SK-N-SH treated with all-trans-retinoic acid at 6 μM for 48 hours (cell line): ENCODE data around the gene ME3.

Source experiments
- ATAC-seq: fragments of 200-7000 bp; cut with Tn5 transposase; 3 replicates; pipeline ENCODE4 v1.9.1; 2020; ENCODE audit warnings: mild to moderate bottlenecking, moderate library complexity
- ARNTL ChIP-seq: fragments of 450-650 bp; formaldehyde crosslinking; IDR thresholded peaks from 2 replicates; pipeline ENCODE4 v1.5.0; 2020; ENCODE audit warnings: low read depth, mild to moderate bottlenecking, moderate library complexity, borderline replicate concordance
- BACH2 ChIP-seq: fragments of 250-450 bp; sonication (Bioruptor Pico); IDR thresholded peaks from 2 replicates; pipeline ENCODE4 v1.9.0; 2021; ENCODE audit warnings: mild to moderate bottlenecking, borderline replicate concordance
- CSDC2 ChIP-seq: fragments of 250-450 bp; sonication (Bioruptor Pico); IDR thresholded peaks from 2 replicates; pipeline ENCODE4 v1.5.0; 2020; ENCODE audit warnings: mild to moderate bottlenecking, moderate library complexity
- ESRRG ChIP-seq: fragments of 250-450 bp; sonication (Bioruptor Pico); IDR thresholded peaks from 2 replicates; pipeline ENCODE4 v1.6.1; 2021; ENCODE audit warnings: mild to moderate bottlenecking
- GLIS3 ChIP-seq: fragments of 250-450 bp; sonication (Bioruptor Pico); IDR thresholded peaks from 2 replicates; pipeline ENCODE4 v1.5.0; 2020; ENCODE audit warnings: mild to moderate bottlenecking, moderate library complexity
- ISL1 ChIP-seq: fragments of 250-450 bp; sonication (Bioruptor Pico); IDR thresholded peaks from 2 replicates; pipeline ENCODE4 v2.1.2; 2022; ENCODE audit warnings: mild to moderate bottlenecking, moderate library complexity
- PPARA ChIP-seq: fragments of 250-450 bp; sonication (Bioruptor Pico); IDR thresholded peaks from 2 replicates; pipeline ENCODE4 v1.5.0; 2020; ENCODE audit warnings: mild to moderate bottlenecking, borderline replicate concordance
- RARB ChIP-seq: fragments of 250-450 bp; sonication (Bioruptor Pico); IDR thresholded peaks from 2 replicates; pipeline ENCODE4 v1.8.0; 2021; ENCODE audit warnings: mild to moderate bottlenecking, moderate library complexity
- SNAI2 ChIP-seq: fragments of 250-450 bp; sonication (Bioruptor Pico); IDR thresholded peaks from 2 replicates; pipeline ENCODE4 v1.5.0; 2020; ENCODE audit warnings: mild to moderate bottlenecking, moderate library complexity
- TCF4 ChIP-seq: fragments of 250-450 bp; sonication (Bioruptor Pico); IDR thresholded peaks from 2 replicates; pipeline ENCODE4 v1.8.0; 2021; ENCODE audit warnings: mild to moderate bottlenecking, moderate library complexity, borderline replicate concordance
- TOX ChIP-seq: fragments of 250-450 bp; sonication (Bioruptor Pico); IDR thresholded peaks from 2 replicates; pipeline ENCODE4 v1.8.0; 2021; ENCODE audit warnings: mild to moderate bottlenecking, moderate library complexity, borderline replicate concordance
- ZFP3 ChIP-seq: fragments of 250-450 bp; sonication (Bioruptor Pico); IDR thresholded peaks from 2 replicates; pipeline ENCODE4 v1.5.0; 2020; ENCODE audit warnings: mild to moderate bottlenecking, moderate library complexity
- ZFP30 ChIP-seq: fragments of 450-650 bp; formaldehyde crosslinking; IDR thresholded peaks from 2 replicates; pipeline ENCODE4 v1.5.0; 2022; ENCODE audit warnings: mild to moderate bottlenecking, moderate library complexity
- ZNF565 ChIP-seq: fragments of 450-650 bp; formaldehyde crosslinking; conservative IDR thresholded peaks from 2 replicates; pipeline ENCODE4 v1.5.0; 2020; ENCODE audit warnings: low read depth, mild to moderate bottlenecking, moderate library complexity
- ZNF70 ChIP-seq: fragments of 450-650 bp; formaldehyde crosslinking; IDR thresholded peaks from 2 replicates; pipeline ENCODE4 v1.5.0; 2020; ENCODE audit warnings: mild to moderate bottlenecking, moderate library complexity
- ZNF8 ChIP-seq: fragments of 450-650 bp; formaldehyde crosslinking; IDR thresholded peaks from 2 replicates; pipeline ENCODE4 v1.5.0; 2020; ENCODE audit warnings: mild to moderate bottlenecking, moderate library complexity
- TF ChIP-seq, protein P1 (sequence below): fragments of 250-450 bp; sonication (Bioruptor Pico); IDR thresholded peaks from 2 replicates; pipeline ENCODE4 v1.5.1; 2021; ENCODE audit warnings: mild to moderate bottlenecking, moderate library complexity
- TF ChIP-seq, protein P2 (sequence below): fragments of 250-450 bp; sonication (Bioruptor Pico); IDR thresholded peaks from 2 replicates; pipeline ENCODE4 v1.8.0; 2020; ENCODE audit warnings: mild to moderate bottlenecking, moderate library complexity, borderline replicate concordance
- TF ChIP-seq, protein P3 (sequence below): fragments of 250-450 bp; sonication (Bioruptor Pico); IDR thresholded peaks from 2 replicates; pipeline ENCODE4 v1.8.0; 2021; ENCODE audit warnings: low read depth, mild to moderate bottlenecking, moderate library complexity, borderline replicate concordance
- TF ChIP-seq, protein P4 (sequence below): fragments of 250-450 bp; sonication (Bioruptor Pico); IDR thresholded peaks from 2 replicates; pipeline ENCODE4 v1.5.0; 2020; ENCODE audit warnings: mild to moderate bottlenecking, moderate library complexity

The ME3 gene

DNA sequence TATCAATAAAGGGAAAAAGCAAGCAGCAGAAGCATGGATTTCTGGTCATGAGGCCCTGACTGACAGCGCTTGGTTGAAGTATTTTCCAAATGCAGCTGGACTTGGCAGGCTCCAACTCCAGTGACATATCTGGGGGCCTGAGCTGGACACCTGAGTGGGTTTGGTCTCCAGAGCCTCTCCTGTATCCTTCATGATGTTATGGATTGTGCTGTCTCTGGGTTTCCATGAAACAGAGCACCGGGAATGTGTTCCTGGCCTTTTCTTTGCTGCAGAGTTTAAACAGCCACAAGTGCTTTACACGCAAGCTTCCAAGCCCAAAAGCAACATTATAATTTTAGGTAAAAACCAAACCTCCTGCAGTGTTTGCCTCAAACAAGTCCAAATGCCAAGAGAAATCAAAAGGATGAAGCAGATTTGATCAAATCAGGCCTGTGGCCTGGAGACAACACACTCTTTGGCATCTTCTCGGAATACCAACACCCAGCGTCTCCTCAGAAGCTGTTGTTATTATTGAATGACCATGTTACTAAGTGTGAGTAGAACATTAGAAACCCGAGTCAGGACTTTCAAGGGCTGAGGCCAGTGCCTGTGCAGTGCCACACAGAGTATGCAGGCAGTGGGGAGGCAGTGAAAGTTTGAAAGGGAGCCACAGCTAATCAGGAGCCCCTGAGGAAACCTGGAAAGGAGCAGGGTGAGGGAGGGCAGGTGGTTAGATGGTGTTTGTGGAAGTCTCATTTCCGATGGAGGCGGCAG lies 42.0 kb downstream of the ME3 start:
- no peak for ATAC-seq
- no peak for TF ChIP-seq ZNF565 (CRISPR knock-in tag)
- TF ChIP-seq SNAI2 (CRISPR knock-in tag) = no peak
- TF ChIP-seq, protein P1, sequence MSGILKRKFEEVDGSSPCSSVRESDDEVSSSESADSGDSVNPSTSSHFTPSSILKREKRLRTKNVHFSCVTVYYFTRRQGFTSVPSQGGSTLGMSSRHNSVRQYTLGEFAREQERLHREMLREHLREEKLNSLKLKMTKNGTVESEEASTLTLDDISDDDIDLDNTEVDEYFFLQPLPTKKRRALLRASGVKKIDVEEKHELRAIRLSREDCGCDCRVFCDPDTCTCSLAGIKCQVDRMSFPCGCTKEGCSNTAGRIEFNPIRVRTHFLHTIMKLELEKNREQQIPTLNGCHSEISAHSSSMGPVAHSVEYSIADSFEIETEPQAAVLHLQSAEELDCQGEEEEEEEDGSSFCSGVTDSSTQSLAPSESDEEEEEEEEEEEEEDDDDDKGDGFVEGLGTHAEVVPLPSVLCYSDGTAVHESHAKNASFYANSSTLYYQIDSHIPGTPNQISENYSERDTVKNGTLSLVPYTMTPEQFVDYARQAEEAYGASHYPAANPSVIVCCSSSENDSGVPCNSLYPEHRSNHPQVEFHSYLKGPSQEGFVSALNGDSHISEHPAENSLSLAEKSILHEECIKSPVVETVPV (CRISPR knock-in tag) = no peak
- no peak for TF ChIP-seq ZFP30
- no peak for TF ChIP-seq GLIS3 (CRISPR knock-in tag)
- no peak for TF ChIP-seq ESRRG
- TF ChIP-seq BACH2 (CRISPR knock-in tag) = no peak
- TF ChIP-seq, protein P2, sequence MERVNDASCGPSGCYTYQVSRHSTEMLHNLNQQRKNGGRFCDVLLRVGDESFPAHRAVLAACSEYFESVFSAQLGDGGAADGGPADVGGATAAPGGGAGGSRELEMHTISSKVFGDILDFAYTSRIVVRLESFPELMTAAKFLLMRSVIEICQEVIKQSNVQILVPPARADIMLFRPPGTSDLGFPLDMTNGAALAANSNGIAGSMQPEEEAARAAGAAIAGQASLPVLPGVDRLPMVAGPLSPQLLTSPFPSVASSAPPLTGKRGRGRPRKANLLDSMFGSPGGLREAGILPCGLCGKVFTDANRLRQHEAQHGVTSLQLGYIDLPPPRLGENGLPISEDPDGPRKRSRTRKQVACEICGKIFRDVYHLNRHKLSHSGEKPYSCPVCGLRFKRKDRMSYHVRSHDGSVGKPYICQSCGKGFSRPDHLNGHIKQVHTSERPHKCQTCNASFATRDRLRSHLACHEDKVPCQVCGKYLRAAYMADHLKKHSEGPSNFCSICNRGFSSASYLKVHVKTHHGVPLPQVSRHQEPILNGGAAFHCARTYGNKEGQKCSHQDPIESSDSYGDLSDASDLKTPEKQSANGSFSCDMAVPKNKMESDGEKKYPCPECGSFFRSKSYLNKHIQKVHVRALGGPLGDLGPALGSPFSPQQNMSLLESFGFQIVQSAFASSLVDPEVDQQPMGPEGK = no peak
- no peak for TF ChIP-seq ZNF70 (CRISPR knock-in tag)
- TF ChIP-seq RARB = no peak
- no peak for TF ChIP-seq ZNF8 (CRISPR knock-in tag)

DNA sequence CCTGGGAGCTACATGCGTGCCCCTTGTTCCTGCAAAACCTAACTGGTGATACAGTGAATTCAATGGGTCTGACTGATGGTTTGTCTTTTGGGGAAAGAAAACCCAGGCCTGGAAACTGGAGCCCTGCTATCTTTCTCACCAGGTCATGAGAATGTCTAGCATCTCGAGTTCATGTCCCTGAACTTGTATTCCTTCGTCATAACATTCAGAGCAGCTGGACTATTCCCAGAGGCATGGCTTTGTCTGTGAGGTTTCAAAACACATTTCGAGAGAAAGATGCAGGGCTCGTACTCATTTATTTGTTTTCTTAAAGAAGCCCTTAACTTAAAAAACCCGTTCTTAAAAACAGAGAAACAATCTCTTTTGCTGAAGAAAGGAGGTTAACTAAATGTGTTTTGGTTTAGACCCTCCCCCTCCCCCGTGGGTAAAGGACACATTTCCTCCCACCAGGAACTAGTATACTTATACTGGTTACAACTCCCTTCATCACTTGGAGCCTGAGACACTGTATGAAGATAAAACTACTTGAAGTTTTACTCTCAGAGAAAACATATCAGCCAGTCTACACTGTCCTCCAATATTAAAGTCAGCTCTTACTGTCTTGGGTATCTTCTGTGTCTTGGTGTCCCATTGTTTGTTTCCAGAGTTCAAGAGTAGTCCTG lies 43.2 kb downstream of the ME3 start:
- TF ChIP-seq, protein P2 = no peak
- TF ChIP-seq, protein P3, sequence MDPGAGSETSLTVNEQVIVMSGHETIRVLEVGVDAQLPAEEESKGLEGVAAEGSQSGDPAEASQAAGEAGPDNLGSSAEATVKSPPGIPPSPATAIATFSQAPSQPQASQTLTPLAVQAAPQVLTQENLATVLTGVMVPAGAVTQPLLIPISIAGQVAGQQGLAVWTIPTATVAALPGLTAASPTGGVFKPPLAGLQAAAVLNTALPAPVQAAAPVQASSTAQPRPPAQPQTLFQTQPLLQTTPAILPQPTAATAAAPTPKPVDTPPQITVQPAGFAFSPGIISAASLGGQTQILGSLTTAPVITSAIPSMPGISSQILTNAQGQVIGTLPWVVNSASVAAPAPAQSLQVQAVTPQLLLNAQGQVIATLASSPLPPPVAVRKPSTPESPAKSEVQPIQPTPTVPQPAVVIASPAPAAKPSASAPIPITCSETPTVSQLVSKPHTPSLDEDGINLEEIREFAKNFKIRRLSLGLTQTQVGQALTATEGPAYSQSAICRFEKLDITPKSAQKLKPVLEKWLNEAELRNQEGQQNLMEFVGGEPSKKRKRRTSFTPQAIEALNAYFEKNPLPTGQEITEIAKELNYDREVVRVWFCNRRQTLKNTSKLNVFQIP = no peak
- TF ChIP-seq ZFP3 (CRISPR knock-in tag) (no peak), GLIS3 (CRISPR knock-in tag) (no peak), TCF4 (CRISPR knock-in tag) (no peak), ZNF70 (CRISPR knock-in tag) (no peak), SNAI2 (CRISPR knock-in tag) (no peak), ZNF8 (CRISPR knock-in tag) (no peak), CSDC2 (no peak), ISL1 (CRISPR knock-in tag) (no peak), PPARA (CRISPR knock-in tag) (no peak), TOX (CRISPR knock-in tag) (no peak), ARNTL (no peak), BACH2 (CRISPR knock-in tag) (no peak)
- TF ChIP-seq, protein P1 (CRISPR knock-in tag) = no peak
- TF ChIP-seq, protein P4, sequence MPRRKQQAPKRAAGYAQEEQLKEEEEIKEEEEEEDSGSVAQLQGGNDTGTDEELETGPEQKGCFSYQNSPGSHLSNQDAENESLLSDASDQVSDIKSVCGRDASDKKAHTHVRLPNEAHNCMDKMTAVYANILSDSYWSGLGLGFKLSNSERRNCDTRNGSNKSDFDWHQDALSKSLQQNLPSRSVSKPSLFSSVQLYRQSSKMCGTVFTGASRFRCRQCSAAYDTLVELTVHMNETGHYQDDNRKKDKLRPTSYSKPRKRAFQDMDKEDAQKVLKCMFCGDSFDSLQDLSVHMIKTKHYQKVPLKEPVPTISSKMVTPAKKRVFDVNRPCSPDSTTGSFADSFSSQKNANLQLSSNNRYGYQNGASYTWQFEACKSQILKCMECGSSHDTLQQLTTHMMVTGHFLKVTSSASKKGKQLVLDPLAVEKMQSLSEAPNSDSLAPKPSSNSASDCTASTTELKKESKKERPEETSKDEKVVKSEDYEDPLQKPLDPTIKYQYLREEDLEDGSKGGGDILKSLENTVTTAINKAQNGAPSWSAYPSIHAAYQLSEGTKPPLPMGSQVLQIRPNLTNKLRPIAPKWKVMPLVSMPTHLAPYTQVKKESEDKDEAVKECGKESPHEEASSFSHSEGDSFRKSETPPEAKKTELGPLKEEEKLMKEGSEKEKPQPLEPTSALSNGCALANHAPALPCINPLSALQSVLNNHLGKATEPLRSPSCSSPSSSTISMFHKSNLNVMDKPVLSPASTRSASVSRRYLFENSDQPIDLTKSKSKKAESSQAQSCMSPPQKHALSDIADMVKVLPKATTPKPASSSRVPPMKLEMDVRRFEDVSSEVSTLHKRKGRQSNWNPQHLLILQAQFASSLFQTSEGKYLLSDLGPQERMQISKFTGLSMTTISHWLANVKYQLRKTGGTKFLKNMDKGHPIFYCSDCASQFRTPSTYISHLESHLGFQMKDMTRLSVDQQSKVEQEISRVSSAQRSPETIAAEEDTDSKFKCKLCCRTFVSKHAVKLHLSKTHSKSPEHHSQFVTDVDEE (CRISPR knock-in tag) = no peak
- ATAC-seq = no peak
